Common myeloid progenitor, CD34-positive (primary cell): Measurements from ENCODE around the gene SPEG.

ENCODE experiments used
- CTCF ChIA-PET: fragments of 350-600 bp; sonication (Branson Sonifier 250); formaldehyde crosslinking; loops from one replicate; lab custom pipeline; 2021; ENCODE audit warnings: antibody characterized with exemption; lab: Charles Lee
- POLR2A ChIA-PET: fragments of 350-600 bp; sonication (Branson Sonifier 250); formaldehyde crosslinking; loops from one replicate; lab custom pipeline; 2021; ENCODE audit warnings: antibody characterized with exemption; lab: Charles Lee
- DNase-seq, 3 donors: peaks; one replicate each; pipeline versions ENCODE4 v3.0.0 to v3.0.0-alpha.2; 2013
- H3K27ac ChIP-seq, 2 experiments: 1 replicate in 1 of 2; 2 replicates in 1 of 2; pipeline ENCODE4 v1.7.0; 2013; ENCODE audit warnings: inconsistent platforms in 2 of 2, low read length in 2 of 2, mild to moderate bottlenecking in 2 of 2, low read depth in 1 of 2, moderate library complexity in 1 of 2; ENCODE audit not compliant: severe bottlenecking in 2 of 2, insufficient read depth in 1 of 2, poor library complexity in 1 of 2
- H3K27me3 ChIP-seq, 5 experiments: replicated peaks in 2 of 5; 1 replicate in 3 of 5; 2 replicates in 2 of 5; pipeline versions ENCODE4 v1.6.1 to v1.7.0; 2013; ENCODE audit warnings: low read length in 4 of 5, mild to moderate bottlenecking in 2 of 5, moderate library complexity in 2 of 5, inconsistent platforms in 1 of 5; ENCODE audit not compliant: insufficient read depth in 5 of 5, control insufficient read depth in 4 of 5
- H3K36me3 ChIP-seq, 4 experiments: 1 replicate in 2 of 4; 2 replicates in 2 of 4; pipeline versions ENCODE4 v1.6.1 to v1.7.0; 2013; ENCODE audit warnings: low read length in 3 of 4, control low read depth in 1 of 4, mild to moderate bottlenecking in 1 of 4; ENCODE audit not compliant: control insufficient read depth in 4 of 4, insufficient read depth in 4 of 4
- H3K4me1 ChIP-seq, 4 experiments: 1 replicate in 3 of 4; 2 replicates in 1 of 4; pipeline versions ENCODE4 v1.6.1 to v1.7.1; 2013; ENCODE audit warnings: low read length in 3 of 4, mild to moderate bottlenecking in 3 of 4, control low read depth in 1 of 4, inconsistent platforms in 1 of 4, moderate library complexity in 1 of 4; ENCODE audit not compliant: control insufficient read depth in 4 of 4, insufficient read depth in 4 of 4; ENCODE audit errors: control extremely low read depth in 1 of 4
- H3K4me3 ChIP-seq, 7 experiments: 1 replicate in 4 of 7; 2 replicates in 3 of 7; pipeline versions ENCODE4 v1.5.1 to v1.7.0; 2013; ENCODE audit warnings: mild to moderate bottlenecking in 7 of 7, low read length in 6 of 7, moderate library complexity in 6 of 7, inconsistent platforms in 2 of 7, low read depth in 2 of 7, control low read depth in 1 of 7; ENCODE audit not compliant: insufficient read depth in 4 of 7, control insufficient read depth in 1 of 7; ENCODE audit errors: extremely low read depth in 1 of 7
- H3K9me3 ChIP-seq, 5 experiments: 1 replicate in 4 of 5; 2 replicates in 1 of 5; pipeline versions ENCODE4 v1.6.1 to v1.7.1; 2013; ENCODE audit warnings: low read length in 4 of 5, mild to moderate bottlenecking in 2 of 5, inconsistent platforms in 1 of 5, low read depth in 1 of 5, moderate library complexity in 1 of 5; ENCODE audit not compliant: control insufficient read depth in 4 of 5, insufficient read depth in 2 of 5; ENCODE audit errors: control extremely low read depth in 1 of 5
- WGBS: methylation state at CpG from one replicate; pipeline ENCODE4 v1.1.5; 2013; ENCODE audit not compliant: insufficient coverage; 5-methylcytosine and 5-hydroxymethylcytosine counted together

SPEG gene

GRCh38 chr2:219458996-219459395, 24.4 kb downstream of the SPEG start:
- Histone ChIP-seq H3K27ac (no peak overlapping the region), H3K4me3 (no peak overlapping the region), H3K9me3 (no peaks in the 10 kb centered on the region), H3K27me3 (peaks cover 0 to 3% (median 0%) of the 10 kb centered on the region in 5 experiments), H3K36me3 (no peaks in the 10 kb centered on the region), H3K4me1 (peaks cover 0 to 26% (median 7%) of the 10 kb centered on the region in 4 experiments)
- ChIA-PET CTCF (interaction anchor here (1.2 to 4.3 kb wide), 12 partner anchors 9 to 71 kb away, joined by 3 to 25 read pairs (median 8); no protein-coding TSS in a partner anchor), POLR2A (no interaction called here)
- 97% methylated on average over 4 of the region's 8 CpGs for WGBS
- DNase-seq, result no peak

GRCh38 chr2:219459460-219460311, 25.0 kb downstream of the SPEG start:
- DNase-seq, result peak in 2 of 3 donors; percentile 15 to 21
- Histone ChIP-seq H3K9me3 (no peaks in the 10 kb centered on the region), H3K27me3 (no peaks in the 10 kb centered on the region), H3K4me3 (no peak overlapping the region), H3K4me1 (peaks cover 0 to 26% (median 7%) of the 10 kb centered on the region in 4 experiments), H3K27ac (no peak overlapping the region), H3K36me3 (no peaks in the 10 kb centered on the region)
- ChIA-PET POLR2A (no interaction called here), CTCF (interaction anchor here (0.6 to 4.3 kb wide), 13 partner anchors 8 to 70 kb away, joined by 3 to 25 read pairs (median 8); no protein-coding TSS in a partner anchor)
- 64% methylated on average over 6 of the region's 14 CpGs for WGBS

DNA sequence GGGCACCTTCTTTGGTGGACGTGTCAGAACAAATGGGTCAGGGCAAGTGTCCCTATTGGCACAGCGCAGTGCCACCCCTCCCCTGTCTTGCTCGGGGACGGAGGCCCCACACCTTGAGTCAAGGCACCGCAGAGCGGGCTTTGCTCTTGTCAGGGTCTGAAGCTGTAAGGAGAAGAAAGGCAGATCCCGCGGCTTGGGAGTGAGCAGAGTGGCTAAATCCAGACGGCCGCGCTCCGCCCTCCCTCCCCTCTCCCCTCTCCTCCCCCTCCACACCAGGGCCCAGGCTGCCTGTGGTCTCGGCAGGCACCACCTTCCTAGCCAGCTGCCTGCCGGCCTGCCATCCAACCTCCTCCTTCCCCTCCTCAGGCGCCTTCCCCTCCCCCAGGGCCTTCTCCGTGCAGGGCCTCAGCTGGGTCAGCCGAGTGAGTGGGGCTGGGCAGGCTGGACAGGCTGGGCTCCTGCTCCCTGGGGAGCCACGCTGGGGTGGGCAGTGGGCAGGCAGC, 25.8 kb downstream of the SPEG start:
- H3K9me3 ChIP-seq, result no peaks in the 10 kb centered on the region
- H3K27me3 ChIP-seq, result no peaks in the 10 kb centered on the region
- no peak overlapping the region for H3K4me3 ChIP-seq
- H3K27ac ChIP-seq, result no peak overlapping the region
- POLR2A ChIA-PET, result no interaction called here
- no peaks in the 10 kb centered on the region for H3K36me3 ChIP-seq
- CTCF ChIA-PET, result interaction anchor here (0.9 to 2.8 kb wide), 7 partner anchors 10 to 69 kb away, joined by 3 to 18 read pairs (median 5); no protein-coding TSS in a partner anchor
- no peak for DNase-seq
- peaks cover 0 to 24% (median 6%) of the 10 kb centered on the region in 4 experiments for H3K4me1 ChIP-seq
- WGBS, result 93% methylated on average over 12 of the region's 18 CpGs

DNA sequence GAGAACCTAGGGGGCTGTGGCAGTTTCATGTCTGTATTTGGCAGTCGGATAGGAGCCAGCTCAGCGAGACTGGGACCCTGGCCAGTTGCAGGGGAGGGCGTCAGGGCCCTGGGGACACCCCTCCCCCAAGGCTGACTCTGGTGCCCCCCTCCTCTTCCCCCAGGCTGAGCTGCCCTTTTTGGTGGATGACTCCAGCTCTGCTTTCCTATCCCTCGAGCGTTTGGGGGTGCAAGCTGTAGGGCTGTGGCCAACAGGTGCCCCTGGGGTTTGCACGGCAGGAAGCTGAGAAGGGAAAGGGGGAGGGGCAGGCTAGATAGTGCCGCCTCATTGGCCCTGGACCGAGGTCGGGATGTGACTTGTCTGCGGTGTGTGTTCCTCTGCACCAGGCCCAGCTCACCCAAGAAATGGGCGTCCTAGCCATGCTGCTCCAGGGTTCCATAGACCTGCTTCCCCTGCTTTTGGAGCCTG, 26.4 kb downstream of the SPEG start:
- Histone ChIP-seq H3K36me3 (no peaks in the 10 kb centered on the region), H3K27ac (no peak overlapping the region), H3K4me3 (no peak overlapping the region), H3K4me1 (peaks cover 0 to 18% (median under 1%) of the 10 kb centered on the region in 4 experiments), H3K27me3 (no peaks in the 10 kb centered on the region), H3K9me3 (no peaks in the 10 kb centered on the region)
- CTCF ChIA-PET, result interaction anchor here (0.5 to 2.8 kb wide), 12 partner anchors 9 to 388 kb away, joined by 3 to 18 read pairs (median 4); no protein-coding TSS in a partner anchor
- peak in 1 of 3 donors; percentile 17 for DNase-seq
- POLR2A ChIA-PET, result no interaction called here
- 63% methylated on average over 6 of the region's 11 CpGs for WGBS

- 97% methylated on average over 14 of the region's 14 CpGs for WGBS
- CTCF ChIA-PET, result interaction anchor here (0.5 to 2.8 kb wide), 10 partner anchors 8 to 388 kb away, joined by 3 to 18 read pairs (median 5); no protein-coding TSS in a partner anchor
- H3K4me1 ChIP-seq, result peaks cover 0 to 17% (median under 1%) of the 10 kb centered on the region in 4 experiments
- no peaks in the 10 kb centered on the region for H3K27me3 ChIP-seq
- no peak for DNase-seq
- POLR2A ChIA-PET, result no interaction called here
- H3K36me3 ChIP-seq, result no peaks in the 10 kb centered on the region
- no peak overlapping the region for H3K27ac ChIP-seq
- H3K4me3 ChIP-seq, result no peak overlapping the region
- no peaks in the 10 kb centered on the region for H3K9me3 ChIP-seq
Measured at GRCh38 chr2:219461669-219462068, 27.0 kb downstream of the SPEG start.

DNA sequence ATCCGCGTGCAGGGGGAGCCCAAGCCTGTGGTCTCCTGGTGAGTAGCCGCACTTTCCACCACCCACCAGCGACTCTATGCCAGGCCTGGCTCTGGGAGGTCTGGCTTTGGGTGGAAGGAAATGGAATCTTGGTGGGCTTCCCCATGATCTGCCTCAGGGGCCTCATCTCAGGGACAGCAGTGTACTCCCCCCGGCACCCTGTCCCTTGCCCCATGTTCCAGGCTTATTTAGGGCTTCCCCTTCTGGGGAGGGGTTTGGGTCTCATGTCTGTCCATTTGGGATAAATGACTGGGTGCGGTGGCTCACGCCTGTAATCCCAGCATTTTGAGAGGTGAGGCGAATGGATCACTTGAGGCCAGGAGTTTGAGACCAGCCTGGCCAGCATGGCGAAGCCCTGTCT, 27.7 kb downstream of the SPEG start:
- Histone ChIP-seq H3K27me3 (no peaks in the 10 kb centered on the region), H3K4me1 (peaks cover 0 to 17% (median under 1%) of the 10 kb centered on the region in 4 experiments), H3K4me3 (no peak overlapping the region), H3K27ac (no peak overlapping the region), H3K9me3 (no peaks in the 10 kb centered on the region), H3K36me3 (no peaks in the 10 kb centered on the region)
- ChIA-PET POLR2A (no interaction called here), CTCF (interaction anchor here (1.1 to 60.5 kb wide), 6 partner anchors 10 to 62 kb away, joined by 5 to 1724 read pairs (median 9); partner anchors contain the start of genes ASIC4, CHPF and TMEM198)
- 97% methylated on average over 6 of the region's 9 CpGs for WGBS
- no peak for DNase-seq
